NCI-H2196 treated with DMSO at 0.1 percent for 48 hours (cell line): ENCODE measurements around the gene KCNB1.
"Not testable (repeated sequence)": the region's sequence is repeated elsewhere in the genome, so short reads cannot be mapped to it uniquely, and the experiment has no call there.

Experiments
- DNase-seq: peaks from one replicate; lab custom pipeline; 2025; ENCODE audit not compliant: unreplicated experiment; lab: John Stamatoyannopoulos, UW

The KCNB1 gene

GRCh38 chr20:49412254-49412653 is 70.2 kb downstream of the KCNB1 start:
- DNase-seq: no peak

GRCh38 chr20:49411221-49411925 is 71.1 kb downstream of the KCNB1 start:
- DNase-seq: no peak

- DNase-seq: not testable (repeated sequence)
These were observed 72.4 kb downstream of the KCNB1 start for GRCh38 chr20:49409975-49410621.

- no peak for DNase-seq
These were observed 73.0 kb downstream of the KCNB1 start for GRCh38 chr20:49409302-49409974.

GRCh38 chr20:49408509-49409104 is 73.9 kb downstream of the KCNB1 start:
- no peak for DNase-seq

- DNase-seq: no peak
These were observed 75.8 kb downstream of the KCNB1 start for GRCh38 chr20:49406666-49407065.

GRCh38 chr20:49405696-49406095 is 76.8 kb downstream of the KCNB1 start:
- no peak for DNase-seq

- no peak for DNase-seq
These were observed 77.3 kb downstream of the KCNB1 start for GRCh38 chr20:49405062-49405683.

GRCh38 chr20:49404461-49404860 is 78.0 kb downstream of the KCNB1 start:
- DNase-seq: no peak

GRCh38 chr20:49403911-49404310 is 78.6 kb downstream of the KCNB1 start:
- DNase-seq: no peak

- DNase-seq: no peak
These were observed 79.5 kb downstream of the KCNB1 start for GRCh38 chr20:49403012-49403411.

GRCh38 chr20:49400904-49401303 is 81.6 kb downstream of the KCNB1 start:
- no peak for DNase-seq

- DNase-seq: no peak
These were observed 82.1 kb downstream of the KCNB1 start for GRCh38 chr20:49400410-49400809.

GRCh38 chr20:49399329-49399728 is 83.1 kb downstream of the KCNB1 start:
- no peak for DNase-seq

GRCh38 chr20:49398401-49399144 is 83.9 kb downstream of the KCNB1 start:
- no peak for DNase-seq

GRCh38 chr20:49397525-49397924 is 84.9 kb downstream of the KCNB1 start:
- no peak for DNase-seq

- no peak for DNase-seq
These were observed 86.2 kb downstream of the KCNB1 start for GRCh38 chr20:49396230-49396629.

GRCh38 chr20:49395659-49396058 is 86.8 kb downstream of the KCNB1 start:
- no peak for DNase-seq

- no peak for DNase-seq
These were observed 87.3 kb downstream of the KCNB1 start for GRCh38 chr20:49395183-49395582.

- no peak for DNase-seq
These were observed 87.7 kb downstream of the KCNB1 start for GRCh38 chr20:49394757-49395156.

GRCh38 chr20:49394264-49394663 is 88.2 kb downstream of the KCNB1 start:
- DNase-seq: no peak
